NCI-H69 (cell line): Measurements from ENCODE around the gene TBCE.

ENCODE experiments used
- DNase-seq: peaks from one replicate; lab custom pipeline; 2025; lab: John Stamatoyannopoulos, UW

Gene TBCE, protein sequence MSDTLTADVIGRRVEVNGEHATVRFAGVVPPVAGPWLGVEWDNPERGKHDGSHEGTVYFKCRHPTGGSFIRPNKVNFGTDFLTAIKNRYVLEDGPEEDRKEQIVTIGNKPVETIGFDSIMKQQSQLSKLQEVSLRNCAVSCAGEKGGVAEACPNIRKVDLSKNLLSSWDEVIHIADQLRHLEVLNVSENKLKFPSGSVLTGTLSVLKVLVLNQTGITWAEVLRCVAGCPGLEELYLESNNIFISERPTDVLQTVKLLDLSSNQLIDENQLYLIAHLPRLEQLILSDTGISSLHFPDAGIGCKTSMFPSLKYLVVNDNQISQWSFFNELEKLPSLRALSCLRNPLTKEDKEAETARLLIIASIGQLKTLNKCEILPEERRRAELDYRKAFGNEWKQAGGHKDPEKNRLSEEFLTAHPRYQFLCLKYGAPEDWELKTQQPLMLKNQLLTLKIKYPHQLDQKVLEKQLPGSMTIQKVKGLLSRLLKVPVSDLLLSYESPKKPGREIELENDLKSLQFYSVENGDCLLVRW

DNA sequence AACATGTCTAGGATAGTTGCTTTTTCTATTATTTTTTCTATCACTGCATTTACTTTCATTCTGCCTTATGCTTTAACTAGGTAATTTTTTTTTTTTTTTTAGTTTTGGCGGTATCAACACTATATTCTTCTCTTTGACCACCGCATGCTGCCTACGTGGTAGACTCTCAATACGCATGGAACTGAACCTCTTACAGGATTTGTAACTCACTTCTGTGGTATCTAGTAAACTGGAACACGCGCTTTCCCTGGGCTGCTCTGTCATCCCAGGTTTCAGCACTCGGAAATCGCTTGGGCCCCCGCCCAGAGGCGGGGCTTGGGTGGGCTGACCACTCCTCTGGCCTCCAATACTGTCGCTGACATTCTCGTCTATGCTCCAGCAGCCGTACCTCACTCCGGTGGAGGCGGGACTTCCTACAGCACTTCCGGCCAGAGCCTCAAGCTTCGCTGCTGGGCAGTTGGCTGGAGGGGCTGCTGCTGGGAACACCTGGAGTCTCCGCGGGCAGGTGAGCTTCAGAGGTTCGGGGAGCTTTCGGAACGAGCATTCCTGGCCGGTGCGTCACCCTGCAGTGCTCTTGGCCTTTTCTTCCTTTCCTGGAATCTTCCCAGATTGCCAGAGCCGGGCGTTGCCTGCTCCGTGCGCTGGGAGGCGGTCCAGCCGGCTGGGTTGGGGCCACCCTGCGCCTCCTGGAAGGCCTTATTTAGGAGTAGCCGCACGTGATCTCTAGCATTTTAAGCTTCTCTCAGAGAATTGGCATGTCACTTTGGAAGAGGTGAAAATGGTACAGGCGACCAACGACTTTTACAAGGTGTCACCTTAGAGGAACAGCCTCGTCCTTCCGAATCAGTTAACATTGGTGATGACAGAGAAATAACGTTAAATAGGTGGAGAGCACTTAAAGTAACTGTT, at the start of gene TBCE:
TBCE (plus strand) TSS at position 428 of the 909 bp plus-strand sequence. CDS start 12,623 bp downstream, outside the sequence.
- peak; percentile 96 for DNase-seq

DNA sequence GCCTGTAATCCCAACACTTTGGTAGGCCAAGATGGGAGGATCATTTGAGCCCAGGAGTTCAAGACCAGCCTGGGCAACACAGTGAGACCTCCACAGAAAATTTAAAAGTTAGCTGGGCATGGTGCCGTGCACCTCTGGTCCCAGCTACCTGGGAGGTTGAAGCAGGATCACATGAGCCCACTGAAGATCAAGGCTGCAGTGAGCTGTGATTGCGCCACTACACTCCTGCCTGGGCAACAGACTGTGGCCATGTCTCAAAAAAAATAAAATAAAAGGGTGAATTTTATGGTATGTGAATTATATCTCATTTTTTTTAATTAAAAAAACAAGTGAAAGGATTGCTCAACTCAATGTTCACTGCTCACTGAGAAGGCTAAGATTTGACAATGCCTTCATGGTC, 48.0 kb upstream of the TBCE start:
- no peak for DNase-seq

DNA sequence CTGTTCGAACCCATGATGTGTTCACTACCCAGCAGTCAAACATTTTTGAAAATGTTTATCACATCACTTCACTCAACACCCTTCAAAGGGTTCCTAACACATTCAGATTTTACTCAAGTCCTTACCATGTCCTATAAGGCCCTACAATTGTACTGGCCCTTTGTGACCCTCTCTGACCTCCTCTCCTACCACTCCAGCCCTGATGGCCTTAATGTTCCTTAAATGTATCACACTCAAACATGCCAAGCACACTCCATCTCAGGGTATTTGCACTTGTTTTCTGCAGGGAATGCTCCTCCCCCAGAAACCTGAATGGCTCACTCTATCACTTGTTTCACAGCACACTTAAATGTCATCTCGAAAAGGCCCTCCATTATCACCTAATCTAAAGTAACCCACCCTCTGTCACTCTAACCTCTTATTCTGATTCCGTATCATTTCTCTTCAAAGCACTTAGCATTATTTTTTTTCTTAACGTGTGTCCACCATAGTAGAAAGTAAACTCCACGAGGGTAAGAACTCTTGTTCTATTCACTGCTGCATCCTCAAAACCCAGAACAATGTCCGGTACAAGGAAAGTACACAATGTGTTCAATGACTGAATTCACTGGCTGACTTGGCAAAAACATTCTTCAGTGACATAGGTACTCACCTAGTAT, 46.6 kb upstream of the TBCE start:
- no peak for DNase-seq

DNA sequence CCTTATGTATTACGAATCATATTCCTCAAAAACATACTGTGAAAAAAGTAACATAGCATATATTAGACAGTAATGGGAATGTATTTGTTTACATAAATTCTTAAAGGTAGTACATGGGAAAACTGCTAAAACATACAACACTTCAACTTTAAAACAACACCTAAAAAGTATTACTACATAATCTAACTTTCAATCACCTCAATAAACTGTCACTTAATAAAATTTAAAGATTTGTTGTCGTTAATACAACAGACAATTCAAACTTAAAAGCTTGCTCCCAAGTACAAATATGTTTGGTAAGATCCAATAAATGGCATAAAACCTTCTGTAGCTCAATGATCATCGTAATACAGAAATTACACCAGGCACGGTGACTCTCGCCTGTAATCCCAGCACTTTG, 42.9 kb upstream of the TBCE start:
- no peak for DNase-seq

DNA sequence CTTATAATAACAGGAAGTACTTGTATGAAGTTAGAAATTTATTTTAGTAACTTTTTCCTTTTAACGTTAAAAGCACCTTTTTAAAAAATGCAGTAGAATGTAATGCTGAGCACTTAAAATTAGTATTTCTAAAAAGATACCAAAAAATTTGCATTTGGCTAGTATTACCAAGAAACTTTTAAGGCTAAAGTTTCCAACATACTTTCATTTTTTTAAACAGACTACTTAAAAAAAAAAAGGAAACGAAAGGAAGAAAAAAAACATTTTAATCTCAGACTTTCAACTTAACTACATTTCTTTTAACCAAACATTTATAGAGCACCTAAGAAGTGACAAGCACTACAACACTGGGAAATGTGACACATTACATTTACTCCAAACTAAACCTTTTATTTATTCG, 42.1 kb upstream of the TBCE start:
- no peak for DNase-seq

DNA sequence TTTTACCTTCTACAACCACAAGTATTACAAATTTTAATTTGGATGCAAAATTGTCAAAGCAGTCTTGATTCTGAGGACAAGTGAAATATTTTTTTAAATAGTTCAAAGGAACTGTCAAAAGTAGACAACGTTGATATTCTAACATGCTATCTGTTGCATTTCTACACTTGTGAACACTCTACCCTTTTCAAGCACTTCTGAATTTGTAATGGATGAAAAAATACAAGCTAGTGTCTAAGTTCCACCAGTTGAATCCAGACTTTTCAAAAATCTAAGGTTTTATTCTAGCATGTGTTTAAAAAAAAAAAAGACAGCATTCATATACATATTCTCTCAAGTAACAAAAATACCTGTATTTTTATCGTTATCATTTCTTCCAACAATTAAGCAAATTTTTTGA, 41.4 kb upstream of the TBCE start:
- DNase-seq, result no peak

DNA sequence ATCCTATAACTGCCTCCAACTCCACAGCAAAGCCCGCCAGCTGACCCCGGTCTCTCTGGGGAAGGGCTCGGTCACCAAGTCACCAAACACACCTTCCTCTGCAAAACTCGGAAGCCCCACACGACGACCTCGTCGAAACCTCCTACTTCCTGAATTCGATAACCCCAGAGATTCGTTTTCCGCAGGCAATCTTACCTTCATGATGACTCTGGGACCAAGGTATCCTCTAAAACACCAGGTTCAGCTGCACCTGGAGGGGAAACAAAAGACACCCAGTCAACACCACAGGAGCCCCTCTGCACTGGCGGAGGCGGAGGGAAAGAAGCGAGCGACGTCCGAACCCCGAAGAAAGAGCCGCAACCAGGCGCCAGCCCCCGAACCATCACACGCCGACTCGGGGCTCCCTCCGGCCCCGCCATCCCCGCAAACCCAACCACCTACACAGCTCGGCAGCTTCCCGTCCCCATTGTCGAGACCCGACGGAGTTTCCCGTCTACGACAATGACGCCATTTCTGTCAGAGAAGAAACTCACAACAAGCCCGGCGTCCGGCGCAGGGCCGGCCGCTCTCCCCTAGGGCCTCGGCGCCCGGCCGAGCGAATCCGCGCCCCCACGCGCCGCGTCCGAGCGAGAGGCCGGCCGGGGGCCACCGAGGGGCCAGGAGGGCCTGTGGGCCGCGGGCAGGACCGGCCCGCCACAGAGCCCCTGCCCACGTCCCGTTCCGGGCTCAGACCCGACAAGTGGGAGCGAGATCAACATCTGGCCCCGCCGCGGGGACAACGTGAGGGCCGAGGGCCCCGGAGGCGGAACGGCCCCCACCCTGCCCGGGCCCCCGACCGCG, 40.3 kb upstream of the TBCE start:
- peak; percentile 58 for DNase-seq

DNA sequence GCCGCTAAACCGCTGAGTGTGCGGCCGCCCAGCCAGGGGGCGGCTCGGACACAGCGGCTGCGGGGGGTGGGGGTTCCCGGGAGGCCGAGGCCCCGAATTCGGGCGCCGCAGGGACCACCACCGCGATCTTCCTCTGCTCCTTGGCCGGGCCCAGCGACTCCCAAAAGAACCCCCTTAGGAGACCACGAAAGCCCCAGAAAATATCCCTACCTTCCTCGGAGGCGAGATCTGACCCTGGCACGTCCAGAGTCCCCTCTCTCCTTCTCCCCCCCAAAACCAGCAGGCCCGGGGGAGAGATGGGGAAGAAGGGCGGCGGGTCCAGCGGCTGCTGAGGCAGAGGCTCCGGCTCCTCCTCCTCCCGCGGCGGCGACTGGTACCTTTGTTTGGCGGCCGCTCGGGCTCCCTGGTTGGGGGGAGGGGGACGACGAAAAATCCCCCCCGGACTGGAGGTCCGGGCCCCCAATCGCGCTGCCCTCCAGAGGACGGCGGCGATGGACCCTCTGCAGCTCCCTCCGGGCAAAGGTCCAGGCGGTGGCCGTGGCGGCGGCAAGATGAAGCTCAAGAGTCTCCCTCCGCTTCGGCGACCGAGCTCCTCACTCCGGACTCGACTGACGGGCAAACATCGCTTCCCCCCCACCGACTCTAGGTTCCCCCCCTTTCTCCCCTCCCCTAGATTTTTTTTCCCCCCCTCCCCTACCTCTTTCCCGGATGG, 39.5 kb upstream of the TBCE start, which contains the start of gene ARID4B:
ARID4B (minus strand) TSS at position 621 of the 712 bp plus-strand sequence. CDS start 1,260 bp downstream, outside the sequence.
- no peak for DNase-seq

DNA sequence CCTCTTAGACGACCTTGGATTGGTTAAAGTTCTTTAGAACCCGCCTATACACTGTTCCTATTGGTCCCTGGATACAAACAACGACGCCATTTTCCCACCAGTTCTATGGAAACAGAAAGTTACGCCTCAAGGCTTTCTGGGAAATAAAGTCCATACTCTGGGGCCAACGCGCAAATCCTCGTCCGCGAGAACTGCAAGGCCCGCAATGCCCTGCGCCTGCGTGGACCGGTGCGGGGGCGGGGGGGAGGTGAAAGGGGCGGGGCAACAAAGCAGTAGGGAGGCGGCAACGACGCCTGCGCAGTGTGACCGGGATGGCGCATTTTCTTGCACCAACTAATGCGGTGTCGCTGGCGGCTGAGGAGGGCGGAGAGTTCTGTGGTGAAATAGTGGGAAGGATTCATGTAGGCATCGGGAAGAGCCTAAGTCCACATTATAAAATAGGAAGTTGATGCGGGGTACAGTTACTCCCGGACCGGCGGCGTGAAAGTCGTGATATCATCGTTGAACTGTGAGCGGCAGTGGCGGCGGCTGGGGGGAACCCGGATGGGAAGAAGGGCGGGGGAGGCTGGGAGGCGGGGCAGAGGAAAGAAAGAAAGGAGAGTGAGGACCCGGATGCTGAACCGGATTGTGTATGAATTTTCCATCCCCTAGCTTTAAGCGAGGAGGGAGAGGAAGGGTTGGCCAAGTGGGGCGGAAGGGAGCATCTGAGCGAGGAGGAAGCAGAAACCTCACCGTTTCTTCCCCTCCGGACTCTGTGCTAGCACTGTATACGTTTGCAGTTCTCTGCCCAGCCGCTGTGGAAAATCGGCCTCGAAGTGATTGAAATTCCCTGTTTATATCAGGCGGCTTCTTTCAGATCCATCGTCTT, 38.7 kb upstream of the TBCE start, which contains the start of gene GGPS1:
GGPS1 (plus strand) TSS at position 300 of the 868 bp plus-strand sequence. CDS start 6,695 bp downstream, outside the sequence.
- peak; percentile 99 for DNase-seq

DNA sequence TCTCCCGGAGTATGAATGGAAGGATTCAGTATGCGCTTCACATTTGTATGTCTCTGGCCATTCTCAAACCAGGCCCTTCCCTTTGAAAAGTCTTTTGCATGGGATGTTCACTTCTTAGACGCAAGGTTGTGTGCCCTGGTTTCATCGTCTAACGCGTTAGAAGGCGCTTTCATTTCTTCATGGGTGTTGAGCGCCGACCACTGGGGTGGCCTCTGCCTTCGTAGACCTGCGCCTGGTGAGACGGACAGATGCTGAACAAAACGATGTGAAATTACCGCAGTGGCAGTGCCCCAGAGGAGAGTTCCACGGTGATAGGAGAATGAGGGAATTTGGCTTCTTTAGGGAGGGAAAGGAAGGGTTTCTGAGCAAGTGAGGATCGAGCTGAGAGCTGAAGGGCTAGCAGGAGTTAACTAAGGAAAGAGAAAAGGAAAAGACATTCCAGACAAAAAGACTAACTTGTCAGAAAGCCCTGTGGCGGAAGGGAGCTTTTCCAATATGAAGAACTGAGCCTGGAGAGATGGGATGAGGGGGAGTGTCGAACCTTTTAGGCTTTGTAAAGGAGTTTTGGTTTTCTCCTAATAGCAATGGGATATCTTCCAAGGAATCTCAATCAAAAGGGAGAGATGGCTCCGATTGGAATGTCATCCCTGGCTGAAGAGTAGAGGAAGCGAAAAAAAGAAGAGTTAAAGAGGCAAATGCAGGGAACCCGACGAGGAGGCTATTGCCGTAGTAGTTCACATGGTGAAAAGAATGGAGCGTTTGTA, 37.9 kb upstream of the TBCE start:
- DNase-seq, result peak; percentile 55

DNA sequence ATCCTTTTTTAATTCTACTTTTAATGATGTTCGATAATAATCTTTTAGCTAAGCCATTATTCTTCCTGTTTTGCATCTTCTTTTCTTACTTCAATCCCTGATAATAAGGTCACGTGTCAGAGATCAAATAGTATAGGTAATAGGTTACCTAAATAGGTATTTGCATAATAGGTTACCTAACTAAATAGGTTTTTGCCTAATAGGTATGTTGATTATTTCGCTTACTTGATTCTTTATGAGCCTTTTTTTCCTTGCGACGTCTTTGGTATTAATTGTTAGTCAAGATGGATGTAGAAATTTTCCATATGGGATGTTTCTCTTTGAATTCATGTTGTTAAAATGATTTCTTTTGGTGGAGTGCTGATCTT, 36.3 kb upstream of the TBCE start:
- no peak for DNase-seq

DNA sequence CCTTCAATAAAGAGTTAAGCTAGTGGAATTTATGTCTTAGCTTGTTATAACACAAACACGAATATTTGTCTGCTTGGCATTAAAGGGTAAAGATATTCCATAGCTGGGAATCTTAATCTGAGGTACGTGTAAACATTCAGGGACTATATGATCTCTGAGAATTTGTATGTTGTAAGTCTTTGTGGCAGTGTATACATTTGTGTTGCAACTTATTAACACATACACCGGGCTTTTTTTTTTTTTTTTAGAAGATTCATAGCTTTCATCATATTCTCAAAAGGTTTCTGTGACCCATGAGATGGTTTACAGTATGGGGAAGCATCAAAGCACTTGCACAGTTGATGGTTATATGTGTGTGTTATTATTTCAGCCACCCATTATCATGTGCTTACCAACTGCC, 35.8 kb upstream of the TBCE start:
- no peak for DNase-seq

DNA sequence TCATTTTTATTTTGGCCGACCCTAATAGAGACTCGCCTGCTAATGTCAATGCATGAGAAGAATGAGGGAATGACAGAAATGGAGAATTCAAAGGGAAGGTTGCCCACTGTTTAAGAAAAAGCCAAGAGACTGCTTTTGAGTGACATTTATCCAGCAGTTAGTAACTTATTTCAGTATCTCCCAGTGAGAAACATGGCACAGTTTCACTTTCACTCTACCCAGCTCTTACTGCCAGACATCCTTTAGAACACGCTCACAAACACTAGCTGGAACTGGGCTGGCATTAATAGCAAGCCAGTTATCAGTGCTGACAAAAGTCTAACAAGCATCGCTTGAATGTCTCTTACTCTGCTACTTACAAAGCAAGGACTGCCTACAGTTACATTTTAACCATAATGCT, 30.3 kb upstream of the TBCE start:
- DNase-seq, result no peak

DNA sequence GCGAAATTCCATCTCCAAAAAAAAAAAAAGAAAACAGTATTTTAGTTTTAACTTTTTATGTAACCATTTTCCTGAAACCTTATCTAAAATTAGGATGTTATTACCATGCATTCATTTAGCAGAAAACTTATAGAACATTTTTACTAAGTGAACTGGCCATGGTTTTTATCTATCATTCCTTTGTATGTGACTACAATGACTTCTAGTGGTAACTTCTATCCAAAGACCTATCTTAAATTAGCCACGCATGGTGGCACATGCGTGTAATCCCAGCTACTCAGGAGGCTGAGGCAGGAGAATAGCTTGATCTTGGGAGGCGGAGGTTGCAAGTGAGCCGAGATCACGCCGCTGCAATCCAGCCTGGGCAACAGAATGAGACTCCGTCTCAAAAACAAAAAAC, 27.5 kb upstream of the TBCE start:
- no peak for DNase-seq

DNA sequence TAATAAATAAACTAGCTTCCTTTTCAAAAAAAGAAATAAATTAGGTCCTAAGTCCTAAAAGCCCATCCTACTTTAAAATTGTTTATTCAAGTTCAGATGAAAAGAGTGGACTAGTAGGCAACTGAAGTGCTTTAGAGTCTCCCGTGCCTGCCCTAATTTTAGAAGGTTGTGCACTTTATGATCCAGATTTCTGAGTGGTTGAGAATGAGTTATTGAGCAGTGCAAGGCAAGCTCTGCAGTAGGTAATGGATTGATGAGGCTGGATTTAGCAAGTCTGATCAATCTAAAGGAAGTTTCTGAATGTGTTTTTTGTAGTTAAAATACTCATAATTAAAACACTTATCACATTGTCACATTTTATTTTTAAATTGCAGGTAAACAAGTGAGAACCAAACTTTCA, 25.9 kb upstream of the TBCE start:
- DNase-seq, result no peak

DNA sequence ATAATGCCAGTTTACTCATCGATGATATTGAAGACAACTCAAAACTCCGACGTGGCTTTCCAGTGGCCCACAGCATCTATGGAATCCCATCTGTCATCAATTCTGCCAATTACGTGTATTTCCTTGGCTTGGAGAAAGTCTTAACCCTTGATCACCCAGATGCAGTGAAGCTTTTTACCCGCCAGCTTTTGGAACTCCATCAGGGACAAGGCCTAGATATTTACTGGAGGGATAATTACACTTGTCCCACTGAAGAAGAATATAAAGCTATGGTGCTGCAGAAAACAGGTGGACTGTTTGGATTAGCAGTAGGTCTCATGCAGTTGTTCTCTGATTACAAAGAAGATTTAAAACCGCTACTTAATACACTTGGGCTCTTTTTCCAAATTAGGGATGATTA, 25.2 kb upstream of the TBCE start:
- DNase-seq, result no peak

DNA sequence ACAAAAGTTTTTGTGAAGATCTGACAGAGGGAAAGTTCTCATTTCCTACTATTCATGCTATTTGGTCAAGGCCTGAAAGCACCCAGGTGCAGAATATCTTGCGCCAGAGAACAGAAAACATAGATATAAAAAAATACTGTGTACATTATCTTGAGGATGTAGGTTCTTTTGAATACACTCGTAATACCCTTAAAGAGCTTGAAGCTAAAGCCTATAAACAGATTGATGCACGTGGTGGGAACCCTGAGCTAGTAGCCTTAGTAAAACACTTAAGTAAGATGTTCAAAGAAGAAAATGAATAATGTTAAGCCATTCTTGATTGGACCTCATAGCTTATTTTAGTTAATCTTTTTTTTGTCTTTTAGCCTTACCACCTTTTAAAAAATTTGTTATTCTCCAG, 24.8 kb upstream of the TBCE start:
- DNase-seq, result no peak

DNA sequence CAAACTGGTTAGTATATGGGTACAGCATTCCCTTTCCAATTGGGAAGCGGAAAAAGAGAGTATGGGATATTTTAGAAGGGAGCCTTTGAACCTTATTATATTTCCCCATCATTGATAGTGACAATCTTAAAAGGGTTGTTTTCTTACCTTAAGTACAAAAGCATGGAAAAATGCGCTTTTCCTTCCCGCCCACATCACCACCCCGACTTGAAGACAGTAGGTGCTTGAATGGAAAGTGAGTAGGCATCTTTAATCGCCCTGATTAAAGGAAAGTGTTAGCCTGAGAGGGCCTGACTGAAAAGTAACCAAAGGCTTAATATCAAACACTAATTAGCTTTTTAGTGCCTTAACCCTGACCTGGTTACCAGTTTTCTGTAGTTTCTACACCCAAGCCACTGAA, 23.5 kb upstream of the TBCE start:
- DNase-seq, result no peak

DNA sequence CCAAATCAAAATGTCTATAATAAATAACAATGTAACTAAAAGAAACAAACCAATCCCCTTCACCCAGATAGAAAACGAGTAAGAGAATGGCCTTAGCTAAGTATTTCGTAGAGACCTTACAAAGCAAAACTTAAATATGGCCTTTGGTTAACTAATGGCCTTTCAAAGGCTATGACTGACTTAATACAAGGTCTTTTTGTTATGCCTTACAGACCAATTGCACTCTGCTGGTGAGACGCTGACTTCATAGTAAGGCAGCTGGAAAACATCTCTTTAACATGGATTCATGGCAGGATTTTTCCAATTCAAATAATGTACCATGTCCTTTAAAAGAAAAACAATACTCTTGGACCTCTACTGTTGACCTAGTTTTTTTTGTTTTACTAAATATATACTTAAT, 15.8 kb upstream of the TBCE start:
- DNase-seq, result no peak
